Cortex of kidney (tissue), 1 donor: Measurements from ENCODE around the gene TFB1M.
"Not testable (repeated sequence)": the region's sequence is repeated elsewhere in the genome, so short reads cannot be mapped to it uniquely, and the experiment has no call there.

Experiments
- DNase-seq: peaks from one replicate; lab custom pipeline; 2025; lab: John Stamatoyannopoulos, UW

TFB1M gene

GRCh38 chr6:155235087-155235486 lies 79.2 kb downstream of the TFB1M start:
- no peak for DNase-seq

- no peak for DNase-seq
Measured at GRCh38 chr6:155234687-155235086, 79.6 kb downstream of the TFB1M start.

DNA sequence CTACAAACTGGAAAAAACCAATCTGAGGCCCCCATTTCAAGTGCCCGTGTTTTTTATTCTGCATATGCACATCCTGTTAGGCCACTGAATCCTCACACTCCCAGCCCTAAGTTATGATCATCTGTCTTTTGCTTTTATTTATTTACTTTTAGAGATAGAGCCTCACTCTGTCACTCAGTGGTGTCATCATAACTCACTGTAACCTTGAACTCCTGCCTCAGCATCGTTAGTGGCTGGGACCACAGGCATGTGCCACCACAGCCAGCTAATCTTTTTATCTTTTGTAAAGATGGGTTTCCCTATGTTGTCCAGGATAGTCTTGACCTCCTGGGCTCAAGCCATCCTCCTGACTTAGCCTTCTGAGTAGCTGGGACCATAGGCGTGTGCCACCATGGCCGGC lies 80.1 kb downstream of the TFB1M start:
- no peak for DNase-seq

GRCh38 chr6:155232848-155233247 lies 81.4 kb downstream of the TFB1M start:
- DNase-seq, result no peak

DNA sequence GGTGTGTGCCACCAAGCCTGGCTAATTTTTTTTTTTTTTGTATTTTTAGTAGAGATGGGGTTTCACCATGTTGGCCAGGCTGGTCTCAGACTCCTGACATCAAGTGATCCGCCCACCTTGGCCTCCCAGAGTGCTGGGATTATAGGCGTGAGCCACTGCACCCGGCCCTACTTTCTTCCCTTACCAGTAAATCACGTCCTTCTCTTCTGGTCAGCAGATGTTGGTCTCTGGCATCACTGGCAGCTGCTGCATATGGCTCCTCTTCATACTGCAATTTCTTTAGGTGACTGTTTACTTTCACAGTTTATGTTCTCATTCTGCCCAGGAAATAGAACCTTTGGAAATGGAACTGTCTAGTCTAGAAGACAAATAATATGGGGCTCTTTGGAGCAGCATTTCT lies 83.3 kb downstream of the TFB1M start:
- DNase-seq, result not testable (repeated sequence)

- no peak for DNase-seq
Measured at GRCh38 chr6:155228546-155229166, 85.6 kb downstream of the TFB1M start.

DNA sequence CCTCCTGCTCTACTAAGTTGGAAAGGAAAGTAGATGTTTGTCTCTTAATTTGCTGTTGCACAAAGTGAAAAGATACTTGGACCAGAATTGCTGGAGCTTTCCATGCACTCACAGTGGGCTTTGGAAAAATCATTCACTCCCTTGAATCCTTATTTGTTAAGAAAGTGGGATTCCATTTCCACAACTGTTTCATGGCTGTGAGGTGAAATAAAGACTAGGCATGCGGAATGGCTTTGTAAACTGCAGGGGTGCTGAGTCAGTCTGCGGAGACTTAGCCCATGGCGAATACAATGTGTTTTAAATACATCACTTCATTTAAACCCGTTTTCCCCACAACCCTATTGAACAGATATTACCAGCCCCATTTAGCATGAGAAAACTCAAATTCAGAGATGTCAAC lies 87.2 kb downstream of the TFB1M start:
- DNase-seq, result no peak

DNA sequence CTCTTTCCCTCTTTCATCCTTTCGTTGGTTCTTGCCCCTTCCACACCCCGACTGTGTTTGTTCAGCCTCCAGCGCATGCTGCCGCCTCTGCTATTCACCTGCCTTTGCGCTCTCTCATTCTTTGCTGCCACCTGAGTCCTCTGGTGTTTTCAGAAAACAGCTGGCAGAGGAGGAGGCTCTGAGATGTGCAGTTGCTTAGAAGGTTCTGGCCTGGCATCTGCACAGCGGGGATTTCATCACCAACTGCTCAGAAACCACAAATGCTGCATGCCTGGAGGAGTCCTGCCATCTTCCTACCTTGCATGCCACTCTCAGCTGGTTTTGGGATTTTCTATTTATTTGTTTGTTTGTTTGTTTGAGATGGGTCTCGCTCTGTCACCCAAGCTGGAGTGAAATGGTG lies 89.7 kb downstream of the TFB1M start:
- no peak for DNase-seq

GRCh38 chr6:155223646-155224451 lies 90.4 kb downstream of the TFB1M start:
- no peak for DNase-seq

DNA sequence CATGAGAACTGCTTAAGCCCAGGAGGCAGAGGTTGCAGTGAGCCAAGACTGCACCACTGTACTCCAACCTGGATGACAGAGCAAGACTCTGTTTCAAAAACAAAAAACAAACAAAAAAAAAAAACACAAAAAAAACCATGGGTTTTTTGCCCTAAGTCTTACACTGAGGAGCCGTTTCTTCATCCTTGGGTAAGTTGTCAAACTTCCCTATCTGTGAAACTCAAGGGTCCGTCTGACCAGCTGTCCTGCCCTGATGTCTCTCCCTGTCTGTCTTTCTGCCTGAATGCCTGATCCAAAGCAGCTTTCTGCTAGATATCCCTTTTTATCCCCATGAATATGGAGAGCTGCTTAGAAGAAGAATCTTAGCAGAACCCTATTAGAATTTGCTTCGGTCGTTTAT lies 91.8 kb downstream of the TFB1M start:
- no peak for DNase-seq

- no peak for DNase-seq
Measured at GRCh38 chr6:155221086-155221485, 93.2 kb downstream of the TFB1M start.

GRCh38 chr6:155219858-155220301 lies 94.4 kb downstream of the TFB1M start:
- DNase-seq, result no peak

GRCh38 chr6:155219299-155219698 lies 95.0 kb downstream of the TFB1M start:
- no peak for DNase-seq

- DNase-seq, result not testable (repeated sequence)
Measured at GRCh38 chr6:155218711-155219110, 95.6 kb downstream of the TFB1M start.

DNA sequence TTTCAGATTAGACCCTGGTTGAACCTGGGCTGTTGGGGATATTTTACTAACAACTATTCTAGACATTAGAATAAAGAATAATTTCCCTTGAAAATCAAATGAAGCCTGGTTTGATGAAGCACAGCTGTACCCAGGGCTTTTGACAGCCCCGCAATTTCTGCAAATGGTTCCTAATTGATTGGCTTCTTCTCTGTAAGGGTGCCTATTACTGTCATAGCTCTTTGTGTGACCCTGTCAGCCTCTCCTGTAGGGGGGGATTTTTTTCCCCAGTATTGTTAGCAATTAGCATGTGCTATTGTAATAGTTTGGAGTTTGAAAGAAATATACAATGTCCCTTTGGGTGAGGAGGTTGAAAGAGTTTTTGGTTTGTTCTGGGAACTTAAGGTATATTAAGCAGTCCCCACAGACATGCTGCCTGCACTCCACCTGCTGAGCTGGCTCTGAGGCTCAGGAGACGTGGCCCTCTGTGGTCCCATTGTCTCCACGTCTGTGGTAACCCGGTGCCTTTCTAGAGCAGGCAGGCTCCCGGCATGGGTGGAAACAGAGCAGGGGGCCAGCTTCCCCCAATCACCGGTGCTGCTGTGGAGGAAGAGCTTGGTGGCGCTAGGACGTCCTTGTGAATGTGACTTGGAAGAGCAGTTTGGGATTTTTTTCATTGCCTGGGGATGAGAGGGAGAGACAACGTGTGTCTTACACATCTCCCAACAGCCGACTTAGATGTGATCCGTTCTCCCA lies 97.8 kb downstream of the TFB1M start:
- no peak for DNase-seq

GRCh38 chr6:155215906-155216305 lies 98.4 kb downstream of the TFB1M start:
- DNase-seq, result no peak

DNA sequence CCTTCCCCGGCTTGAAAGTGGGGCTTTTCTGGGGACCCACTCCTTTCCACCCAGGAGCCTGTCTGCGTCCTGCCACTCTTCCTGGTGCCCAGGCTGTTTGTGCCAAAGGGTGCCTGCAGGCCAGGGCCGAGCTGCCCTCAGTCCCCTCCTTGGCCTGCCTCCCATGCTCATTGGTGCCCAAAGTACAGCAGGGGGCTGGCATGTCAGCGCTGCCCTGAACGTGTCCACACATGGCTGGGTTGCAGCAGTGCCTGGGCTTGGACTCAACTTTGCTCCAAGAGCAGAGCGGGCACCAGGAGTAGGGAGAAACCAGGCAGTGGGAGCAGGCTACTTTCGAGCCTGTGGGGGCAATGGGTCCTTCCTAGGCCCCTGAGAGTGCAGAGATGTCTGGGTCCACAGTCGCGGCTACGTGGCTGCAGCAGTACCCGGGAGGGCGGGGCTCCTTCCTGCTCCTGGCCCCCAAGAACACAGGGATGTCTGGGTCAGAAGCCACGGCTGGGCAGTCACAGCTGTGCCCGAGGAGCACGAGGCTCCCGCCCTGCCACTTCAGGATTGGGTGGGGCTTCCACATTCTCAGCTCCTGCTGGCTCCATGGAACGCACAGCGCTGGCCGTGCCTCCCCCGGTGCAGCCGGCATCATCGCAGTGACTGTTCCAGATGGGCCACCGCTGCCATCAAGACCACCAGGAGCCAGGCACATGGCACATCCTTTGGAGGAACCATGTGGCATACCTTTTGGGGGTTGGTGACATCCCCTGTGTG lies 100.5 kb downstream of the TFB1M start:
- DNase-seq, result no peak

DNA sequence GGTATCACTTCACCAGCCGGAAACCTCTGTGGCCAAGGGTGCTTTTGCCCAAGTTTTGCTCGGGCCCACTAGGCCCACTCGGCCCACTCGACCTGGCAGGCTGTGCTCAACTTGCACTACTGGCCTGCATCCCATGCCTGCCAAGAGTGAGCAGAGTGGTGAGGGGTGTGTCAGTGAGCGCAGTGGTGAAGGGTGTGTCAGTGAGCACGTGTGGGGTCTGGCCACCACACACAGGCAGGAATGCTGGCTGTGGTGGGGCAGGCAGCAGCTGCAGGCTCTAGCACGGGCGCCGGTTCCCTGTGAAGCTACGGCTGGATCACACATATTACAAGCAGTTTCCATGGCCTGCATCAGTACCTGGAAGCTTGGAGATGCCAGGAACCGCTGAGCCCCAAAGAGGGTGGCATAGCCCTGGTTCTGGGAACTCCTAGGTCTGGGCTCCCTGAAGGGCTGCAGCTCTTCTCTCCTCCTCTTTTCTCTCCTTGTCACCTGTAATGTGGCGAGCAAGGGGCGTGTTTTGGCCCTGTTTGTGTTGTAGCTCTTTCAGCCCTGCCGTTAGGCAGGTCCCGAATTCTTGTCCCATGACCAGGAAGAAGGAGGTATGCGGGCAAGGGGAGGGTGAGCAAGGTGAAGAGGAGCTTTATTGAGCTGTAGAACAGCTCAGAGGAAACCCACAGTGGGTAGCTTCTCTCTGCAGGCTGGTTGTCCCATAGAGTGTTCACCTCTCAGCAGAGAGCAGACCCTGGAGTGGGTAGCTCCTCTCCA lies 101.5 kb downstream of the TFB1M start:
- no peak for DNase-seq

GRCh38 chr6:155212106-155212505 lies 102.2 kb downstream of the TFB1M start:
- no peak for DNase-seq

DNA sequence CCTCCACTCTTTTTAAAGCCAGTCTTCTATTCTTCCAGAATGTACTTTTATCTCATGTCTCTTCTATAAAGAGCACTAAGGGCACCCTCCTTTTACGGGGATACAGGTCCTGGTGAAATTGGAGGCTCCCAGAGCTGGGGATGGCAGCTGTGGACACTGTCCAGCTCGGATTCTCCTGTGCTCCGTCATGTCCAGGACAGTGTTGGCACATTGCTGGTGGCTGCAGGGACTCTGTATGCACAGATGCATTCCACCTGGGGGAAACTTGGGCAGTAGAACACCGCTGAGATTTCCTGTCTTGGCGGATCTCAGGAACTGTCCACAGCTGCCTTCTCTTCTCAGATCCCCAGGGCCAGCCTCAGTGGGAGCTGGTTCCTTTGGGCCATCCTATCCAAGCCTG lies 107.1 kb downstream of the TFB1M start:
- DNase-seq, result no peak
